Breast epithelium (tissue), 3 donors: Measurements from ENCODE around the gene PIGU.

ENCODE experiments used
- CTCF ChIP-seq, 3 donors: fragments of 450-650 bp; IDR thresholded peaks; one replicate each; pipeline ENCODE4 v1.5.1; 2016 to 2017; ENCODE audit warnings: antibody characterized with exemption in 3 of 3, mild to moderate bottlenecking in 3 of 3, moderate library complexity in 3 of 3
- POLR2AphosphoS5 ChIP-seq, 3 donors: sonication (generic); formaldehyde crosslinking; IDR thresholded peaks; one replicate each; pipeline ENCODE4 v1.6.1; 2017; ENCODE audit warnings: antibody characterized with exemption in 3 of 3

GRCh38 chr20:34644951-34645350, 31.9 kb downstream of the PIGU start:
- TF ChIP-seq CTCF (IDR thresholded peaks at IDR 0.05) (no peak), POLR2AphosphoS5 (IDR thresholded peaks at IDR 0.05) (no peak)
